CD4-positive, alpha-beta T cell treated with Interleukin-10 for 1 hour (primary cell): Measurements from ENCODE around the gene KRT1.
"Not testable (repeated sequence)": the region's sequence is repeated elsewhere in the genome, so short reads cannot be mapped to it uniquely, and the experiment has no call there.

Source experiments
- DNase-seq: peaks from one replicate; pipeline ENCODE4 v3.0.0-alpha.2; 2020

Gene KRT1

GRCh38 chr12:52680363-52680762 lies at the start of gene KRT1:
KRT1 (minus strand) TSS chr12:52680407; CDS start chr12:52680348, 59 bp downstream.
- DNase-seq = no peak

- DNase-seq = no peak
Observed at GRCh38 chr12:52729147-52729546, 48.9 kb upstream of the KRT1 start.

GRCh38 chr12:52728374-52728773 lies 48.2 kb upstream of the KRT1 start:
- DNase-seq = no peak

- DNase-seq = no peak
Observed at GRCh38 chr12:52727037-52727436, 46.8 kb upstream of the KRT1 start.

- no peak for DNase-seq
Observed at GRCh38 chr12:52726451-52726850, 46.2 kb upstream of the KRT1 start.

- DNase-seq = no peak
Observed at GRCh38 chr12:52724384-52724783, 44.2 kb upstream of the KRT1 start.

GRCh38 chr12:52722680-52723079 lies 42.5 kb upstream of the KRT1 start:
- no peak for DNase-seq

- DNase-seq = no peak
Observed at GRCh38 chr12:52721838-52722470, 41.7 kb upstream of the KRT1 start.

- no peak for DNase-seq
Observed at GRCh38 chr12:52720365-52720886, 40.2 kb upstream of the KRT1 start.

GRCh38 chr12:52716061-52716460 lies 35.9 kb upstream of the KRT1 start:
- DNase-seq = no peak

GRCh38 chr12:52715416-52715815 lies 35.2 kb upstream of the KRT1 start:
- no peak for DNase-seq

- no peak for DNase-seq
Observed at GRCh38 chr12:52714887-52715281, 34.7 kb upstream of the KRT1 start.

- peak; percentile 2 for DNase-seq
Observed at GRCh38 chr12:52713960-52714886, 34.0 kb upstream of the KRT1 start.

- not testable (repeated sequence) for DNase-seq
Observed at GRCh38 chr12:52712122-52712521, 31.9 kb upstream of the KRT1 start.

- no peak for DNase-seq
Observed at GRCh38 chr12:52710730-52711129, 30.5 kb upstream of the KRT1 start.

- DNase-seq = no peak
Observed at GRCh38 chr12:52708010-52708409, 27.8 kb upstream of the KRT1 start.

GRCh38 chr12:52704464-52704863 lies 24.3 kb upstream of the KRT1 start:
- no peak for DNase-seq

- DNase-seq = no peak
Observed at GRCh38 chr12:52703878-52704277, 23.7 kb upstream of the KRT1 start.

GRCh38 chr12:52703424-52703823 lies 23.2 kb upstream of the KRT1 start, which contains the start of gene KRT77:
KRT77 (minus strand) TSS chr12:52703524; CDS start chr12:52703434, 90 bp downstream.
- DNase-seq = no peak

- no peak for DNase-seq
Observed at GRCh38 chr12:52702338-52702737, 22.1 kb upstream of the KRT1 start.

- DNase-seq = no peak
Observed at GRCh38 chr12:52701281-52701680, 21.1 kb upstream of the KRT1 start.

- no peak for DNase-seq
Observed at GRCh38 chr12:52699960-52700359, 19.8 kb upstream of the KRT1 start.

GRCh38 chr12:52699373-52699772 lies 19.2 kb upstream of the KRT1 start:
- no peak for DNase-seq
